K562 (cell line): Measurements from ENCODE around the gene SH3BP4. TPM values are rescaled to one million over a fixed set of nuclear protein-coding genes. Genes with fewer than 3 reads are reported as not detected.
"Not testable (repeated sequence)": the region's sequence is repeated elsewhere in the genome, so short reads cannot be mapped to it uniquely, and the experiment has no call there.

Source experiments
- ATAC-seq: fragments of 200-7000 bp; cut with Tn5 transposase; 3 replicates; pipeline ENCODE4 v1.9.1; 2020; ENCODE audit warnings: moderate library complexity
- BruUV-seq: library from RNA; stranded (reverse); fragments of 400-500 nt; replicated peaks from 2 replicates; lab custom pipeline; 2021; lab: Mats Ljungman, UMichigan
- CTCF ChIA-PET: fragments of 300-600 bp; formaldehyde crosslinking; extraction: SDS; loops from one replicate; lab custom pipeline; 2021; ENCODE audit warnings: low intra/inter-chr PET ratio; lab: Yijun Ruan, JAX
- POLR2A ChIA-PET: fragments of 300-600, 350-650 bp; sonication (Branson Sonifier 250); formaldehyde crosslinking; extraction: SDS; loops from one replicate; lab custom pipeline; 2021; ENCODE audit warnings: antibody characterized with exemption, inconsistent platforms; lab: Yijun Ruan, JAX
- DNase-seq, 4 experiments: peaks; one replicate each; pipeline versions ENCODE4 v3.0.0 to v3.0.0-alpha.2; 2011 to 2018; ENCODE audit warnings: low spot score in 3 of 4, mixed read lengths in 3 of 4; ENCODE audit errors: extremely low read depth in 1 of 4
- FAIRE-seq: peaks from 2 replicates; lab custom pipeline; 2011; peaks lifted over from hg19 to GRCh38; lab: Jason Lieb, UNC
- H2AFZ ChIP-seq: 2 replicates; pipeline ENCODE4 v1.6.0; 2011; ENCODE audit warnings: low read depth, low read length, control low read depth, inconsistent platforms
- H3K27ac ChIP-seq: fragments of 200-600 bp; 3 replicates; pipeline ENCODE4 v1.8.0; 2011; ENCODE audit warnings: low read depth, mild to moderate bottlenecking, control low read depth, inconsistent platforms, low read length, moderate library complexity, mixed read lengths; ENCODE audit errors: extremely low read depth
- H3K27me3 ChIP-seq, 2 experiments: fragments of 300-600 bp in 1 of 2; 2 replicates in 1 of 2; 3 replicates in 1 of 2; pipeline versions ENCODE4 v1.6.0 to v1.8.0; 2011; ENCODE audit warnings: inconsistent platforms in 2 of 2, low read length in 2 of 2, mild to moderate bottlenecking in 1 of 2, mixed read lengths in 1 of 2, moderate library complexity in 1 of 2; ENCODE audit not compliant: control insufficient read depth in 2 of 2, insufficient read depth in 2 of 2
- H3K36me3 ChIP-seq: fragments of 300-600 bp; 3 replicates; pipeline ENCODE4 v1.8.0; 2011; ENCODE audit warnings: mild to moderate bottlenecking, low read length, inconsistent platforms; ENCODE audit not compliant: control insufficient read depth, insufficient read depth
- H3K4me1 ChIP-seq, 2 experiments: fragments of 200-600 bp in 1 of 2; replicated peaks in 1 of 2; 2 replicates in 1 of 2; 3 replicates in 1 of 2; pipeline versions ENCODE4 v1.5.1 to v1.8.0; 2011; ENCODE audit warnings: inconsistent platforms in 2 of 2, low read length in 2 of 2, mild to moderate bottlenecking in 1 of 2, mixed read lengths in 1 of 2, moderate library complexity in 1 of 2; ENCODE audit not compliant: control insufficient read depth in 2 of 2, insufficient read depth in 2 of 2
- H3K4me2 ChIP-seq: 2 replicates; pipeline ENCODE4 v1.6.1; 2011; ENCODE audit warnings: low read length, control low read depth, inconsistent platforms, mixed read lengths; ENCODE audit not compliant: insufficient read depth
- H3K4me3 ChIP-seq: fragments of 200-600 bp; sonication (generic), shearing (Covaris generic); 2 replicates; pipeline ENCODE4 v1.5.1; 2016; ENCODE audit warnings: control low read depth, inconsistent platforms
- H3K79me2 ChIP-seq: fragments of 200-600 bp; 3 replicates; pipeline ENCODE4 v1.8.0; 2011; ENCODE audit warnings: low read length, inconsistent platforms; ENCODE audit not compliant: control insufficient read depth, insufficient read depth
- H3K9ac ChIP-seq, 2 experiments: 2 replicates each; pipeline versions ENCODE4 v1.6.0 to v1.6.1; 2011; ENCODE audit warnings: low read depth in 2 of 2, low read length in 2 of 2, control low read depth in 1 of 2, inconsistent platforms in 1 of 2, mild to moderate bottlenecking in 1 of 2, mixed read lengths in 1 of 2; ENCODE audit not compliant: insufficient read depth in 1 of 2
- H3K9me1 ChIP-seq: one replicate; pipeline ENCODE4 v1.6.0; 2011; ENCODE audit warnings: inconsistent platforms, mild to moderate bottlenecking, low read length, moderate library complexity; ENCODE audit not compliant: control insufficient read depth, insufficient read depth
- H3K9me3 ChIP-seq: replicated peaks from 2 replicates; pipeline ENCODE4 v1.5.1; 2011; ENCODE audit warnings: low read depth, low read length, inconsistent platforms; ENCODE audit not compliant: control insufficient read depth, insufficient read depth
- H4K20me1 ChIP-seq: replicated peaks from 2 replicates; pipeline ENCODE4 v1.6.1; 2011; ENCODE audit warnings: low read length, inconsistent platforms, mixed read lengths; ENCODE audit not compliant: control insufficient read depth, insufficient read depth
- ZBTB1 ChIP-seq: sonication (generic); formaldehyde crosslinking; IDR thresholded peaks from 2 replicates; pipeline ENCODE4 v1.8.1; 2023; ENCODE audit warnings: missing genetic modification reagents, low read depth, mild to moderate bottlenecking, borderline replicate concordance
- WGBS: fragments of 100-300 bp; shearing (Covaris generic); methylation state at CpG from one replicate; pipeline ENCODE4 v1.1.6; 2016; ENCODE audit warnings: low coverage, mixed read lengths; ENCODE audit not compliant: insufficient coverage; ENCODE audit errors: missing lambda C conversion rate; 5-methylcytosine and 5-hydroxymethylcytosine counted together
- in situ Hi-C: fragments of 300-500 bp; cut with MboI; formaldehyde crosslinking; loops from 4 replicates; pipeline ENCODE4 v1.15.0; 2018; ENCODE audit warnings: inconsistent platforms, mixed read lengths
- intact Hi-C: fragments of 100-400 bp; cut with micrococcal nuclease; formaldehyde crosslinking; loops from 2 replicates; pipeline ENCODE4 v1.14.2; 2022
- polyA plus RNA-seq, 8 experiments: library from polyadenylated mRNA; depleted of rRNA in 4 of 8; stranded (reverse) in 5 of 8; unstranded in 3 of 8; fragments of >200 nt; fragmentation: Nextera tagmentation in 2 of 8; fragmentation: Illumina TruSeq in 1 of 8; extraction: Ambion mirVana in 2 of 8; extraction: Trizol in 1 of 8; gene quantifications; 2 replicates each; pipeline versions ENCODE4 v1.2.1 to v1.2.3, GENCODE V29; 2011 to 2014; ENCODE audit warnings: inconsistent platforms in 1 of 8, missing spikeins in 1 of 8
- total RNA-seq, 7 experiments: library from RNA; depleted of rRNA in 6 of 7; stranded (reverse); fragments of >200 nt in 6 of 7; fragmentation: Illumina TruSeq in 2 of 7; extraction: Trizol in 2 of 7; gene quantifications; 2 replicates each; pipeline versions ENCODE4 v1.2.1 to v1.2.3, GENCODE V29; 2011 to 2021; ENCODE audit warnings: low replicate concordance in 1 of 7
- TF ChIP-seq, protein P1 (sequence below), 2 experiments: fragments of 450-650 bp; IDR thresholded peaks; 2 replicates each; pipeline ENCODE4 v1.6.1; 2016; ENCODE audit warnings: mild to moderate bottlenecking in 2 of 2, borderline replicate concordance in 1 of 2, low read depth in 1 of 2, moderate library complexity in 1 of 2
- TF ChIP-seq, protein P2 (sequence below): sonication (generic); formaldehyde crosslinking; IDR thresholded peaks from 2 replicates; pipeline ENCODE4 v1.8.0; 2023; ENCODE audit warnings: mild to moderate bottlenecking, missing genetic modification reagents

Gene SH3BP4
- total and polyA plus RNA-seq, 9 of the 15 experiments (the other 6 are each of a cell fraction or from before 2014, with no cell fraction given): 0.03 to 0.28 (median 0.27) TPM; not detected in 6

DNA sequence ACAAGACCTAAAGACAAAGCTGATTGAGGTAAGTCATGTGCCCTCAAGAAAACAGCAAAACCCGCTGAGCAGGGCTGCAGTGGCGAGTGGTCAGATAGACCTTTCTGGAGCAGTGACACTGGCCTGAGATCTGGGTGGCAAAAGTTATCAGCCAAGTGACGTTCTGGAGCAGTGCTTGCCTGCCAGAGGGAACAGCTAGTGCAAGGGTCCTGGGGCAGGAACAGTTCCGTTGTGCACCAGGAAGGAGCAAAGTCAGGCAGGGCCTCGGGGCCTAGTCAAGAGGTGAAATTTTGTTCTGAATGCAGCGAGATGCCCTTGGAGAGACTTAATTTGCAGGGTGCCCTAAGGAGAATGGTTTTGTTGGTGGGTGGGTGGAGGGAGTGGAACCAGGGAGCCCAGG, 67.0 kb downstream of the SH3BP4 start (continued):
- TF ChIP-seq, protein P1, sequence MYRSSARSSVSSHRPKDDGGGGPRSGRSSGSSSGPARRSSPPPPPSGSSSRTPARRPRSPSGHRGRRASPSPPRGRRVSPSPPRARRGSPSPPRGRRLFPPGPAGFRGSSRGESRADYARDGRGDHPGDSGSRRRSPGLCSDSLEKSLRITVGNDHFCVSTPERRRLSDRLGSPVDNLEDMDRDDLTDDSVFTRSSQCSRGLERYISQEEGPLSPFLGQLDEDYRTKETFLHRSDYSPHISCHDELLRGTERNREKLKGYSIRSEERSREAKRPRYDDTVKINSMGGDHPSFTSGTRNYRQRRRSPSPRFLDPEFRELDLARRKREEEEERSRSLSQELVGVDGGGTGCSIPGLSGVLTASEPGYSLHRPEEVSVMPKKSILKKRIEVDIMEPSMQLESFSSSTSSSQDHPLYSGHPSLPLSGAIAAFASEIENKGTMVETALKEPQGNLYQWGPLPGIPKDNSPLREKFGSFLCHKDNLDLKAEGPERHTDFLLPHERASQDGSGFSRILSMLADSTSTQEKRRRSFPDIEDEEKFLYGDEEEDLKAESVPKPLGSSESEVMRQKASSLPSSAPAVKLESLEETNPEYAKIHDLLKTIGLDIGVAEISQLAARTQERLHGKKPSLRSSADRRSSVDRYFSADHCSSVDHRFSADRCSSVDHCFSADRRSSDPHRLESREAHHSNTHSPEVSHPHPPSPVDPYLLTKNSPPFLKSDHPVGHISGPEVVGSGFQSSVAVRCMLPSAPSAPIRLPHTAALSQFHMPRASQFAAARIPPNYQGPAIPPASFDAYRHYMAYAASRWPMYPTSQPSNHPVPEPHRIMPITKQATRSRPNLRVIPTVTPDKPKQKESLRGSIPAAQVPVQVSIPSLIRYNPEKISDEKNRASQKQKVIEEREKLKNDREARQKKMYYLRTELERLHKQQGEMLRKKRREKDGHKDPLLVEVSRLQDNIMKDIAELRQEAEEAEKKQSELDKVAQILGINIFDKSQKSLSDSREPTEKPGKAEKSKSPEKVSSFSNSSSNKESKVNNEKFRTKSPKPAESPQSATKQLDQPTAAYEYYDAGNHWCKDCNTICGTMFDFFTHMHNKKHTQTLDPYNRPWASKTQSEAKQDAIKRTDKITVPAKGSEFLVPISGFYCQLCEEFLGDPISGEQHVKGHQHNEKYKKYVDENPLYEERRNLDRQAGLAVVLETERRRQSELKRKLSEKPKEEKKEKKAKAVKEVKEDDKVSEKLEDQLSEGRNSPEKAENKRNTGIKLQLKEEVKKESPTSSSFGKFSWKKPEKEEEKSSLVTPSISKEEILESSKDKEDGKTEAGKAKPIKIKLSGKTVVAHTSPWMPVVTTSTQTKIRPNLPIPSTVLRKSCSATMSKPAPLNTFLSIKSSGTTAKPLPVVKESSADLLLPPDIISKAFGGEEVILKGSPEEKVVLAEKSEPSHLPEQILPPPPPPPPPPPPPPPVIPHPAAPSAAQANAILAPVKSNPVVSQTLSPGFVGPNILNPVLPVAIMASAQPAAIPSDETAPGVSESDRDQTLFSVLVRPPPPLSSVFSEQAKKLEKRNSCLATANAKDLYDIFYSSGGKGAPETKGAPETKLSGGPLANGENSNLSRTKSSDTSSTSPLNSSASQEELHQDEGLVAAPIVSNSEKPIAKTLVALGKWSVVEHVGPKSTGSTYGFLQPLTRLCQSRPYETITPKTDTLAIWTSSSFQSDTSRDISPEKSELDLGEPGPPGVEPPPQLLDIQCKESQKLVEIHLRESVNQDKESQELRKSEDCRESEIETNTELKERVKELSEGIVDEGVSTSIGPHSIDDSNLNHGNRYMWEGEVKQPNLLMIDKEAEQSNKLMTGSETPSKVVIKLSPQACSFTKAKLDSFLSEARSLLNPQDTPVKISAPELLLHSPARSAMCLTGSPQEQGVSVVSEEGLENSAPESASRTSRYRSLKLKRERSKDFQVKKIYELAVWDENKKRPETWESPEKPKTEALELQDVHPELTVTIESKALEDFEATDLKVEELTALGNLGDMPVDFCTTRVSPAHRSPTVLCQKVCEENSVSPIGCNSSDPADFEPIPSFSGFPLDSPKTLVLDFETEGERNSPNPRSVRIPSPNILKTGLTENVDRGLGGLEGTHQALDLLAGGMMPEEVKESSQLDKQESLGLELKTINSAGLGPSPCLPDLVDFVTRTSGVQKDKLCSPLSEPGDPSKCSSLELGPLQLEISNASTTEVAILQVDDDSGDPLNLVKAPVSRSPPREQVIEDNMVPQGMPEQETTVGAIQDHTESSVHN (IDR thresholded peaks at IDR 0.05; ENCODE audit: borderline replicate concordance in 1 of 2, low read depth in 1 of 2): no peak
- TF ChIP-seq, protein P2, sequence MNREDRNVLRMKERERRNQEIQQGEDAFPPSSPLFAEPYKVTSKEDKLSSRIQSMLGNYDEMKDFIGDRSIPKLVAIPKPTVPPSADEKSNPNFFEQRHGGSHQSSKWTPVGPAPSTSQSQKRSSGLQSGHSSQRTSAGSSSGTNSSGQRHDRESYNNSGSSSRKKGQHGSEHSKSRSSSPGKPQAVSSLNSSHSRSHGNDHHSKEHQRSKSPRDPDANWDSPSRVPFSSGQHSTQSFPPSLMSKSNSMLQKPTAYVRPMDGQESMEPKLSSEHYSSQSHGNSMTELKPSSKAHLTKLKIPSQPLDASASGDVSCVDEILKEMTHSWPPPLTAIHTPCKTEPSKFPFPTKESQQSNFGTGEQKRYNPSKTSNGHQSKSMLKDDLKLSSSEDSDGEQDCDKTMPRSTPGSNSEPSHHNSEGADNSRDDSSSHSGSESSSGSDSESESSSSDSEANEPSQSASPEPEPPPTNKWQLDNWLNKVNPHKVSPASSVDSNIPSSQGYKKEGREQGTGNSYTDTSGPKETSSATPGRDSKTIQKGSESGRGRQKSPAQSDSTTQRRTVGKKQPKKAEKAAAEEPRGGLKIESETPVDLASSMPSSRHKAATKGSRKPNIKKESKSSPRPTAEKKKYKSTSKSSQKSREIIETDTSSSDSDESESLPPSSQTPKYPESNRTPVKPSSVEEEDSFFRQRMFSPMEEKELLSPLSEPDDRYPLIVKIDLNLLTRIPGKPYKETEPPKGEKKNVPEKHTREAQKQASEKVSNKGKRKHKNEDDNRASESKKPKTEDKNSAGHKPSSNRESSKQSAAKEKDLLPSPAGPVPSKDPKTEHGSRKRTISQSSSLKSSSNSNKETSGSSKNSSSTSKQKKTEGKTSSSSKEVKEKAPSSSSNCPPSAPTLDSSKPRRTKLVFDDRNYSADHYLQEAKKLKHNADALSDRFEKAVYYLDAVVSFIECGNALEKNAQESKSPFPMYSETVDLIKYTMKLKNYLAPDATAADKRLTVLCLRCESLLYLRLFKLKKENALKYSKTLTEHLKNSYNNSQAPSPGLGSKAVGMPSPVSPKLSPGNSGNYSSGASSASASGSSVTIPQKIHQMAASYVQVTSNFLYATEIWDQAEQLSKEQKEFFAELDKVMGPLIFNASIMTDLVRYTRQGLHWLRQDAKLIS: no peak
- TF ChIP-seq ZBTB1: no peak

DNA sequence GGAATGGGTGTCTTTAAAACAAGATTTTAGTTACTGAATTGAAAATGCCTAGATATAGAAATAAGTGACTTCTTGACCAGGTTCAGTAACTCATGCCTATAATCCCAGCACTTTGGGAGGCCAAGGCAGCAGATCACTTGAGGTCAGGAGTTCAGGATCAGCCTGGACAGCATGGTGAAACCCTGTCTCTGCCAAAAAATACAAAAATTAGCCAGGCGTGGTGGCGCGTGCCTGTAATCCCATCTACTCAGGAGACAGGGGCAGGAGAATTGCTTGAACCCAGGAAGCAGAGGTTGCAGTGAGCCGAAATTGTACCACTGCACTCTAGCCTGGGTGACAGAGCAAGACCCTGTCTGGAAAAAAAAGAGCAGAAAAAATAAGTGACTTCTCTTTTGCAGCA, 68.3 kb downstream of the SH3BP4 start:
- H3K79me2 ChIP-seq, CTCF ChIA-PET, H2AFZ ChIP-seq, ATAC-seq, DNase-seq, H3K27ac ChIP-seq, in situ Hi-C loops, BruUV-seq, H3K9ac ChIP-seq, H3K4me3 ChIP-seq, POLR2A ChIA-PET, H3K36me3 ChIP-seq, H3K9me1 ChIP-seq, H3K9me3 ChIP-seq, H4K20me1 ChIP-seq, H3K4me2 ChIP-seq, H3K4me1 ChIP-seq, FAIRE-seq, intact Hi-C loops: not testable (repeated sequence)
- WGBS: 3% methylated on average over 3 of the region's 4 CpGs
- peaks cover 0 to 14% of the 10 kb centered on the region in 2 experiments; a peak in 2 of 5 replicates for H3K27me3 ChIP-seq
